Activated gamma-delta T cell treated with anti-CD3 and anti-CD28 coated beads, Interleukin-2, amount 50 U/mL, for 16 hours (primary cell): ENCODE data around the gene RPS8.
"Not testable (repeated sequence)": the region's sequence is repeated elsewhere in the genome, so short reads cannot be mapped to it uniquely, and the experiment has no call there.

Experiments
- DNase-seq: peaks from one replicate; pipeline ENCODE4 v3.0.0-alpha.2; 2020; ENCODE audit warnings: low read depth

RPS8 gene

DNA sequence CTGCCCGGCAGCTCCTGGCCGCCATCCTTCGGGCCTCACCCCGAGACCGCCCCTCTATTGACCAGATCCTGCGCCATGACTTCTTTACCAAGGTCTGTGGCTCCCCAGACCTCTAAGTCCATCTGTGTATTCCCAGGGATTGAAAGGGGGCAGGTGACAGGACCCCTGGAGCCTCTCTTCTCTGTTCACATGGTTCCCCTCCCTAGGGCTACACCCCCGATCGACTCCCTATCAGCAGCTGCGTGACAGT, 27.6 kb downstream of the RPS8 start:
- DNase-seq = no peak

DNA sequence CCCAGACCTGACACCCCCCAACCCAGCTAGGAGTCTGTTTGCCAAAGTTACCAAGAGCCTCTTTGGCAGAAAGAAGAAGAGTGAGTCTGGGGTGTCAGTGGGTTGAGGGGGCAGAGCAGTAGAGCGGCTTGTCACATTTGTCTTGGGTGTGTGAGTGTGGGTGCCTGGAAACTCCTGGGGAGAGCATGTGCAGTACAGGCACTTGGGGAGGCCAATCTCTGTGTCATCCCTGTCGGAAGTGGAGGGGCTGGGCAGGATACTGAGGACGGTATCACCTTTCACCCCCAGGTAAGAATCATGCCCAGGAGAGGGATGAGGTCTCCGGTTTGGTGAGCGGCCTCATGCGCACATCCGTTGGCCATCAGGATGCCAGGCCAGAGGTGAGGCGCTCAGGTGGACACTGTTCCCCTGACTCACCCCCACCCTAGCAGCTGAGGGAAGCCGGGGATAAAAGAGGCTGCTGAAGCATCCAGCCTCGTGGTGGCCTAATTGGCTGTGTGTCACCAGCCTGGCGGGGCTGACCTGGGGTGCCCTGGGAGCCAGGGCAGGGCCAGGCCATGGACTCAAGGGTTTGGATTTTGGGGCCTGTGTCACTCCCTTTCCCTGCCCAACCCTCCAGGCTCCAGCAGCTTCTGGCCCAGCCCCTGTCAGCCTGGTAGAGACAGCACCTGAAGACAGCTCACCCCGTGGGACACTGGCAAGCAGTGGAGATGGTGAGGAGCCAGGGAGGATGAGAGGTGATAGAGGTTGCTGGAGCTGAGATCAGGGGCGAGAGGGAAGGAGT, 28.2 kb downstream of the RPS8 start:
- no peak for DNase-seq

GRCh38 chr1:44805311-44806024, 30.1 kb downstream of the RPS8 start:
- DNase-seq = no peak

DNA sequence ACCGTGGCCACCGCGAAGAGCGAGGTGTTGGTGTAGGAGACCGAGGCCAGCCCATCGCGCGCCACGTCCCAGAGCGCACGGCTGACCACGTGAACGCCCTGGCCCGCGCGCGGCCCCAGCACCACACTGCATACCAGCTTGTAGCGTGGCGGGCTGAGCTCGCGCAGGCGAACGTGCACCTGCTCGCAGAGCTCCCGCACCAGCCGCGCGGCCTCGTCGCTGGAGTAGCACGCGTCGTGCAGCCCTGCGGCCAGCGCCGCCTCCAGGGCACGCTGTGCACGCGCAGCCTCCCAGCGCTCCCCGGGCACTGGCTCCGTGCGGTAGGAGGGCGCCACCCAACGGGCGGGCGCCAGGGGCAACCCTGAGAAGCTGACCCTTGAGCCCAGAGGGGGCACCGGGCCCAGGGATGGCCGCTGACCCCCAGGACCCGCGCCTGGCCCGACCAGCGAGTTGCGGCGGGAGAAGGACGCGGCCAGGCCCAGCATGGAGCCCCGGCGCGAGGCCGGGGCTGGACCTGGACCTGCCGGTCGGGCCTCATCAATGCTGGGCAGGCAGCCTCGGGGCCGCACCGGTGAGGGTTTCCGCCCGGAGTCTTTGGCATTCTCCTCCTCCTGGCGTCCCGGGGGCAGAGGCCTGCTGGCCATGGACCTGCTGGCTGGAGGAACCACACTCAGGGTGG, 30.8 kb downstream of the RPS8 start:
- DNase-seq = no peak

- no peak for DNase-seq
Measured at GRCh38 chr1:44806704-44807363, 31.5 kb downstream of the RPS8 start, which contains the start of gene DYNLT4. Gene DYNLT4 (minus strand): TSS chr1:44807351. CDS start chr1:44806668, 683 bp downstream.

DNA sequence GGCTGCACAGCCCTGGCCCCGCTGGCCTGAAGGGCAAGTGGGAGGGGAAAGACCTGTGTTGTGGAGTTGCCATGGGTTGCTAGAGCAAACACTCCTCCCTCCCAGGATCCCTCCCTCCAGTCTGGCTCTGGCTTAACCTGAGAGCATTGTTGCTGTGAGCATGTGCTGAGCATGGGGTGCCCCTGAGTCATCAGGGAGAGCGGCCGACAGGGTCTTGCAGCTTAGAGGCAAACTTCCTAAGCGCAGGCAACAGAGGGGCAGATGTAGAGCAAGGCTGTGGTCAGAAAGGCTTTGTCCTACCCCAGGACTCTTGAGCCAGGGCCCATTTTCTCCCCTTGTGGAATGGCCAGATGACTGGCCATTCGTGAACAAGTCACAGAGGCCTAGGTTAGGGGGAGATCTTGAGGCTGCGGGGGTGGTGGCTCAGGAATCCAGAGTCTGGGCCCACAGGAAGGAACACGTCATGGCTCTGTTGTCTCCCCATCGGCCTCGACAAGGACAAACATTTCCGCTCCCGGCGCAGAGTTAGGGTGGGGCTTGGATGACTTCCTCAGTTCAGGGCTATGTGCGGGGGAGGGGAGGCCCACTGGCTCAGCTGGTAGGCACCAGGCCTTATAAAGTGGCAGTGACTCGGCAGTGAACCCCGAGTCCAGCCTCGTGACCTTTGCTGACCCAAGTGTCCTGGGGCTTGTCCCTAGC, 32.2 kb downstream of the RPS8 start:
- DNase-seq = peak; percentile 72

- peak; percentile 59 for DNase-seq
Measured at GRCh38 chr1:44808063-44808937, 33.0 kb downstream of the RPS8 start, which contains the start of gene BTBD19. Gene BTBD19 (plus strand): TSS chr1:44808523. CDS start chr1:44808821, 298 bp downstream.

DNA sequence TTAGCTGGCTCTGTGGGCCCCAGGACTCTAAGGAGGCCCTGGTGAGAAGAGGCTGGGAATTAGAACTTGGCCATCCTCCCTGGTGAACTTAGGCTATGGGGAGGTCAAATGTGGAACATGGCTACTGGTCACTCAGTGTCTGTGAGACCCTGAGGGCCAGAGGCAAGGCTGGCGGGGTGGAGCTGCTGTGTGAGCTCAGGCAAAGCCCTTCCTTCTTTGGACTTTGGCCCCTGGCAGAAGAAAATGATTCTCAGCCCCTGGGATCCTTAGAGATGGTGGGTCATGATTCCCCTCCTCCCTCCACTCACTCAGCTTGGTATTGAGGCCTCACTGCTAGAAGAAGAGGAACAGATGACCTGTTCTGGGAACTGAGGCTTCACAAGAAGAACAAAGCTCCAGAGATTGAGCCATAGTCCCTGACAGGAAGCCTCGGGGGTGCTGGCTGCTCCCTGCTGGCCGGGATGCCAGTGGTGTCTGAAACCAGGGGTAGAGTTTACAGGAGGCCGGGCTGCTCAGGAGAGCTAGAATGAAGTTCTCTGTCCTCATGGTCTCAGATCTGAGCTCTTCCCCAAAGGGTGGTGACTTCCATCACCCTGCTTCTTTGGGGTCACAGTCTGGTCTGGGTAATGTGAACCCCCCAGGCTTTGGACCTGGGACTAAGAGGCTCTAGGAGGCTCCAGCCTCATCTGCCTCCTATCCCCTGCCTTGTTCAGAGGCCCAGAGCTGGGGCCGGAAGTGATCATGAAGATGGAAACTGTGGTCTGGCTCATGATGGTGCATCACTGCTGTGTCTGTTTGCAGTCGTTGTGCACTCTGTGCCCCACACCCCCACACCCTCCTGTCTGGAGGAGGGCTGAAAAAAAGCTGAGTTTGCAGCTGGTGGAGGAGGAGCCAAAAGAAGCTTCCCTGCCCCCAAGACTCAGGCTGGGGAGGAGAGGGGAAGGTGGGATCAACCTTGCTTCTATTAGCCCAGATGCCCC, 33.9 kb downstream of the RPS8 start:
- DNase-seq = peak; percentile 77

DNA sequence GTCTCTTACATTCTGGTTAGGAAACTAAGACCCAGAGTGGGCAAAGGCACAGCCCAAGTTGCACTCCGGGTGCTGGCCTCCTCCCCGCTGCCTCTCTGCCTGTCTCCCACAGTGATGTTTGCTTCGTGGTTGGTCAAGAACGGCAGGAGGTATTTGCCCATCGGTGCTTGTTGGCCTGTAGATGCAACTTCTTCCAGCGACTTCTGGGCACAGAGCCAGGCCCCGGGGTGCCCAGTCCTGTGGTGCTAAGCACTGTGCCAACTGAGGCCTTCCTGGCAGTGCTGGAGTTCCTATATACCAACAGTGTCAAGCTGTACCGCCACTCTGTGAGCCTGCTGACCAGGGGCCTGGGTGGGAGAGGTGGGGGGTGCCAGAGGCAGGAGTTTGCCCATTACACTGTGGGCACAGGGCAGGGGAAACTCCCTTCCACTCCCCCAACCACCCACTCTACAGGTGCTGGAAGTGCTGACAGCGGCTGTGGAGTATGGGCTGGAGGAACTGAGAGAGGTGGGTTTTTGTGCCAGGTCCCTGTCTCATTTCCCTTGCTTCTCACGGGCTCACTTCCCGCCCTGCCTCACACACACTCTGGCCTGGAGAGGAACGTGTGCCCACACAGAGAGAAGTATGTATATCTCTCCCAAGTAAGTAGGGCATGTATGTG, 34.9 kb downstream of the RPS8 start:
- no peak for DNase-seq

- not testable (repeated sequence) for DNase-seq
Measured at GRCh38 chr1:44810762-44811105, 35.4 kb downstream of the RPS8 start.

DNA sequence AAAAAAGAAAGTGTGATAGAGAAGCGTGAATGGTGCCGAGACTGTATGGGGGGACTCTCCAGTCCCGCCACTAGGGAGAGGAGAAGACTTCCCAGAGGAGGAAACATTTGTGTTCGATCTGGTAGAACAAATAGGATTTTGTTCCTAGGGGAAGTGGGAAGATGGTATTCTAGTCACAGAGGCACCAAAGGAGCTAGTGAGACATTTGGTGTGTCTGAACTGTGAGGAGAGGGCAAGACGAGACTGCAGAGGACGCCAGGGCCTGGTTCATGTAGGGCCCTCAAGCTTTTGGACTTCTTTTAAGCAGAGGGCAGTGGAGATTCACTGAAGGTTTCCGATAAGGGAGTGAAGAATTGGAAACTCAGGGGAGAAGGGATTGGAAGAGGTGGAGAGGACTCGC, 35.9 kb downstream of the RPS8 start:
- DNase-seq = no peak

DNA sequence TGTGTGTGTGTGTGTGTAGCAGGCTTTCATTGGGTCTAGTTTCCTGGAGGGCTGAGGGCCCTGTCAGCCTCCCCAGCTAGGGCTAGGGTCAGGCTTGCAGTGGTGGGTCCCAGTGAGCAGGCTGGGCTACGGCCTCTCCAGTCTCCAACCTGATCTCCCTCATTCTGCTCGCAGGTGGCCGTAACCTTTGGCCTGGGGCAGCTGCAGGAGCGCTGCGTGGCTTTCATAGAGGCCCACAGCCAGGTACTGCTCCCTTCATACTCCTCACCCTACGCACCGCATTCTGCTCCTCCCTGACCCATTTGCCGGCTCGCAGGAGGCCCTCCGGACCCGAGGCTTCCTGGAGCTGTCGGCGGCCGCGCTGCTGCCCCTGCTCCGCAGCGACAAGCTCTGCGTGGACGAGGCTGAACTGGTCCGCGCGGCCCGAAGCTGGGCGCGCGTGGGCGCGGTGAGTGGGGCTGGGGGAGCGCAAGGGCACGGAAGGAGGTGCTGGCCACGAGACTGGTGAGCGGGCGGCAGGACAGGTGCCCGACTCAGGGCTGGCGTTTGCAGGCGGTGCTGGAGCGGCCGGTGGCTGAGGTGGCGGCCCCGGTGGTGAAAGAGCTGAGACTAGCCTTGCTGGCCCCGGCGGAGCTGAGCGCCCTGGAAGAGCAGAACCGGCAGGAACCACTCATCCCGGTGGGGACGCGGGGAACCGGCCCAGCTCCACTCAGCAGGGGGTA, 37.6 kb downstream of the RPS8 start:
- no peak for DNase-seq

GRCh38 chr1:44815926-44816325, 40.6 kb downstream of the RPS8 start:
- DNase-seq = not testable (repeated sequence)

DNA sequence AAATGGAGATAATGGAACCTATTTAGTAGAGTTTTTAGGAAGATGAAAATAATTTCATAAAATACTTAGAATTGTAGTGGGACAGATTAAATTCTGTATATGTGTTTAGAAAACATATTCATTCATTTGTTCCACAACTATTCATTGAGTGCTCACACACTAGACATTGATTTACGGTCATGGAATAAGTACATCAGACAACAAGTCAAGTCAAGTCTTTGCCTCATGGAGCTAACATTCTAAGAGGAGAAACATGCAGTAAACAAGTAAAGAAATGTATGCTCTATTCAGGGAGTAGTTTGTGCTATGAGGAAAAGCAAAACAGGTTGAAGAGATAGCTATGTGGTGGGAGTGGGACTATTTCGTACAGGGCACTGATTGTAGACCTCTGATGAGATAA, 42.0 kb downstream of the RPS8 start:
- no peak for DNase-seq

- DNase-seq = no peak
Measured at GRCh38 chr1:44817771-44818495, 42.6 kb downstream of the RPS8 start.

GRCh38 chr1:44819196-44819607, 43.9 kb downstream of the RPS8 start:
- DNase-seq = no peak

- peak; percentile 70 for DNase-seq
Measured at GRCh38 chr1:44819608-44820327, 44.4 kb downstream of the RPS8 start.
